ENCODE data around the gene ACSF2.

Gene ACSF2

GRCh38 chr17:50440838-50441829 is 15.1 kb downstream of the ACSF2 start:
- DNase-seq = no peak

- DNase-seq = no peak
Measured at GRCh38 chr17:50443505-50443974, 17.5 kb downstream of the ACSF2 start.

DNA sequence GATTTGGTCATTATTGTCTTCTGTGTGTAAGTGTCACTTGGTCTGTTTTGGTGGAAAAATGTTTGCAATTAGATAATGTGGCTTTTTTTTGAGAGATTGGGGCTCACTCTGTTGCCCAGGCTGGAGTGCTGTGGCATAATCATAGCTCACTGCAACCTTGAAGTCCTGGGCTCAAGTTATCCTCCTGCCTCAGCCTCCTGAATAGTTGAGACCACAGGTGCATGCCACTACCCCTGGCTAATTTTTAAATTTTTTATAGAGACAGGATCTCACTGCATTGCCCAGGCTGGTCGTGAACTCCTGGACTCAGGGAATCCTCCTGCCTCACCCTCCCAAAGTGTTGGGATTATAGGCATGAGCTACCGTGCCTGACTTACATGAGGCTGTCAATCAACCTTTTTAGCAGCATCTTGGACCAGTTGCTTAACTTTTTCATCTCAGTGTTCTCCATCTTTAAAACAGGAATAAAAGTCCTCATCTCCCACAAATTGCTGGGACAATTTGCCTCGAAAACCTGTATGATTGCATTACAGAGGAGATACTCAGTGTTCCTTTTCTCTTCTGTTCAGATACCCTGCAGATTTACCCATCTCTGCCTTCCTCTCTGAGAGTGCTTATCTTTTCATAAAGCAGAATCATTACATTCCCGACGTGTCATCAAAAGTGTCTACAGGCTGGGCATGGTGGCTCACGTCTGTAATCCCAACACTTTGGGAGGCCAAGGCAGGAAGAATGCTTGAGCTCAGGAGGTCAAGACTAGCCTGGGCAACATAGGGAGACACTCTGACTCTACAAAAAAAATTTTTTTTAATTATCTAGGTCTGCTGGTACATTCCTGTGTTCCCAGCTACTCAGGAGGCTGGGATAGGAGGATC is 19.1 kb downstream of the ACSF2 start:
- DNase-seq = no peak

DNA sequence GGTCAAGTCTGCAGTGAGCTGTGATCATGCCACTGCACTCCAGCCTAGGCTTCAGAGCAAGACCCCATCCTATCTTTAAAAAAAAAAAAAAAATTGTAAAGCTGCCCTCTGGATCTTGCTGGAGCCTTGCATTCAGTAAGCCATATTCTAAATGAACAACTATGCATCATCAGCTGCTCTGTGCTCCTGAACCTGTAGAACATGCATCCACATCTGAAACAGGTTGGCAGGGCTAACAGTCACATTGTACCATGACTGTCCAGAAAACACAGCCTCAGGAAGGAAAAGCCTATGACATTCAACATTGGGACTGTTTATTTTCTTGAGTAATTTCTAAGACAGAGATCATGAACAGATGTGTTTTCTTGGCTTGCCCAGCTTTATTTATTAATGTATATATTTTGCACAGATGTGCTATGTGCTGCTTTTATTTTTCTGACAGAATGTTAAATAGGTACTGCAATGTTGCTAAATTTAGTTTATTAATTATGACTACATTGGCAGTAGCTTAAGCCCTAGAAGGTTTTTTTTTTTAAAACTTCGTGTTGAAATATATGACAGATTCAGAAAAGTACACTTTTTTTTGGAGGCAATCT is 19.8 kb downstream of the ACSF2 start:
- no peak for DNase-seq

- DNase-seq = no peak
Measured at GRCh38 chr17:50447870-50448595, 22.0 kb downstream of the ACSF2 start.

GRCh38 chr17:50448643-50449042 is 22.6 kb downstream of the ACSF2 start:
- no peak for DNase-seq

DNA sequence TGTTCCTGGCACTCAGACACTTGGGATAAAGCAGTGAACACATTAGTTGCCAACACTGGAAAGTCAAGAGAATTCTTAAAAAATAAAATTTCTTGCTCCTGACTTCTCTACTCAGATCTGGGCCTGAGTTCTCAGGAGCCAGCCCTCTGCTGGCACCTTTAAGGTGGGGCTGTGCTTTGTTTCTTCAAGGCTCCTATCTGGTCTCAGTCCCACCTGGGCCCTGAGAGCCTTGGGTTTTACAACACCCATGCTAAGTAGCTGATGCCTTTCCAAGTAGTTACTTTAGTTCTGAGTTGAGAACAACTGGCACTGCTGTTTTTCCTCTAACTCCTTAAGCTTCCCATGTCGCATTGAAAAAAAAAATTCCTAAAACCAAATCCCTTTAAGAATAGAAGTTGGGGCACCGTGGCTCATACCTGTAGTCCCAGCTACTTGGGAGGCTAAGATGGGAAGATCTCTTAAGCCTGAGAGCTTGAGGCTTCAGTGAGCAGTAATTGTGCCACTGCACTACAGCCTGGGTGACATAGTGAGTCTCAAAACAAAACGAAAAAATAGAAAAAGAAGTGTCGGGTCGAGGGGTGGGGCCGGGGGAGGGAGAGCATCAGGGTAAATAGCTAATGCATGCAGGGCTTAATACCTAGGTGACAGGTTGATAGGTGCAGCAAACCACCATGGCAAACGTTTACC is 26.1 kb downstream of the ACSF2 start:
- DNase-seq = no peak

DNA sequence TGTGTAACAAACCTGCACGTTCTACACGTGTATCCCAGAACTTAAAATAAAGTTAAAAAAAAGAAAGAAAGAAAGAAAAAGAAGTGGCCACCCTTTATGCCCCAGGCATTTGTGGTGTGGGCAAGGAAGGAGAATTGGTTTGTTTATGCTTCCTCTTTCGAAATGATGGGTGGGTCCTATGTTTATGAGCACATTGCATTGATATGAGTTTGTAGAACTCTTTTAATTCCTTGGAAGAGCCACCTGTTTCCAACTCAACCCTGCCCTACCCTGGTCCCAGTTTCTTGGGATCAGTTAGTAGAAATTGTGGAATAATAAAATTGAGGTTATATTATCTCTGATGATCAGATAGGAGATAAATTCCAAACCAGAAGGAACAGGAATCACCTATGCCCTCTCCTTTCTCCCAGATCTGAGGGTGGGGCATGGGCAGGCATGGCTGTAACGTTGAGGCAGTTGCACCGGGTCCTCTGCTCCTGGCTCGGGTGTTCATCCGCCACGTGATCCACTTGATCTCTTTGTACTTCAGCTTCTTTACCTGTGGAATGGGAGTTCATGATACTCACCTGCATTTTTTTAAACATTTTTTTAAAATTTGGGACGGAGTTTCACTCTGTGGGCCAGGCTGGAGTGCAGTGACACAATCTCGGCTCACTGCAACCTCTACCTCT is 26.7 kb downstream of the ACSF2 start:
- DNase-seq = no peak

DNA sequence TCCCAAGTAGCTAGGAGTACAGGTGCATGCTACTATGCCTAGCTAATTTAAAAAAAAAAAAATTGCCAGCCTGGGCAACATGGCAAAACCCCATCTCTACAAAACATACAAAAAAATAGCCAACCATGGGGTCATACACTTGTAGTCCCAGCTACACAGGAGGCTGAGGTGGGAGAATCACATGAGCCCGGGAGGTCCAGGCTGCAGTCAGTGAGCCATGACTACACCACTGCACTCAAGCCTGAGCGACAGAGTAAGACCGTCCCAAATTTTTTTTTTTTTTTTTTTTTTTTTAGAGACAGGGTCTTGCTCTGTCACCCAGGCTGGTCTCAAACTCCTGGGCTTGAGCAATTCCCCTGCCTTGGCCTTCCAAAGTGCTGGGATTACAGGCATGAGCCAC is 27.9 kb downstream of the ACSF2 start:
- no peak for DNase-seq

GRCh38 chr17:50457621-50458020 is 31.6 kb downstream of the ACSF2 start:
- DNase-seq = no peak

- DNase-seq = no peak
Measured at GRCh38 chr17:50458270-50458669, 32.3 kb downstream of the ACSF2 start.

- no peak for DNase-seq
Measured at GRCh38 chr17:50458701-50459676, 33.0 kb downstream of the ACSF2 start.

DNA sequence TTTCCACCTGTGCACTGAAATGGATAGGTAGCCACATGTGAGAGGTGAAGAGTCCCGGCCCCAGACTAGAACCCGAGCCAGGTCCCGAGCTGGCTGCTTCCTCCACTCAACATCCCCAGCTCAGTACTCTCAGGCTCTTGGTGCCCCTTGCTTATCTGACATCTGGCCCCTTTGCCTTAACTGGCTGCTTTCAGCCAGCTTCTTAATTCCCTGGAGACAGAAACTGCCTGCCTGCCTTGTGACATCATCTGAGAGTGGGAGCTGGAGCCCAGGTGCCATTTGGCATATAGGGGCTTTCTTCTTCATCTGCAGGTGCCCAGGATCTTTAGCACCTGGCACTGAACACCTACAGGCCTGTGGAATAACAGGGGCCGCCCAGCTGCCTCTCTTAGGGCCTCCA is 33.7 kb downstream of the ACSF2 start:
- DNase-seq = peak; percentile 38

DNA sequence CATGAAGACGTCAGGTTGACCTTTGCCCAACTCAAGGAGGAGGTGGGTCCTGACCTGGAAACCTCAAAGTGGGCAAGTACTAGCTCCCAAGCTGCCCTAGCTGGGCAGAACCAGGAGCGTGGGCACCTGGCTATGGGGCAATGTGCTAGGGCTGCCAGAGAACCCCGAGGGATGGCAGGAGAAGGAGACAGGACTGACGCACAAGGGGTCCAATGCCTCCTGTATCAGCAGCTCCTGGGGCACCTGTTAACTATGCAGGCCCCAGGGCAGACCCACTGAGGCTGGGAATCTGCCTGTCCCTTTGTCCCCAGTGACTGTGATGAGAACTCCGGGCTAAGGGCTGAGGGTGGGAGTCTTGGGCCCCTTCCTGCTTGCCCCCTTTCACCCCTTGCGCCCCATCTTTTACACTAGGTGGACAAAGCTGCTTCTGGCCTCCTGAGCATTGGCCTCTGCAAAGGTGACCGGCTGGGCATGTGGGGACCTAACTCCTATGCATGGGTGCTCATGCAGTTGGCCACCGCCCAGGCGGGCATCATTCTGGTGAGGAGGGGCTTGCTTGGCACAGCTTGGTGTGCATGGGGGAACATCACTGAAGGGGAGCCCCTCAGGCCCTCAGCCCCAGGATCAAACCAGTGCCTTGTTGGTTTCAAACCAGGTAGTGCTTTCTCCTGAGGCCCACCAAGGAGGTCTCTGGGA is 35.0 kb downstream of the ACSF2 start:
- no peak for DNase-seq

DNA sequence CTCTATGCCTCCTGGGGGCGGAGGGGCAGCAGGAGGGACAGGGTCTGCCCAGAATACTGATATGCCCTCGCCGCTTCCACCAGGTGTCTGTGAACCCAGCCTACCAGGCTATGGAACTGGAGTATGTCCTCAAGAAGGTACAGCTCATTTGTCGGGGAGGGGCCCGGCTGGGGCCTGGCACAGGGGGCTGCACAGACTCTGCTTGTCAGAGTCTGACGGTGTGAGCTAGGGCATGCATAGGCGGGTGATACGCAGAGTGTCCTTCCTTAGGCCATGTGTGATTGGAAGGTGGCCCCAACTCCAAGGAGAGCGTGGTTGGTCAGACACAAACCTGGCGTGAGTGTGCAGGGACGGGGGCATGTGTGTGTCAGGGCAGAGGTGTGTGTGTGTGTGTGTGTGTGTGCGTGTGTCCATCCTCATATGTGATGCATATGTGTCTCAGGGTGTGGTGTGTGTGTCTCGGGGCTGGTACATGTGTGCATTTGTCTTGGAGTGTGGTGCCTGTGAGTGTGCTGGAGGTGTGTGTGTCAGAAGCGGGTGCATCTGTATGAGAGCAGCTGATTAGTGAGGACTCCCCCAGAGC is 35.6 kb downstream of the ACSF2 start:
- no peak for DNase-seq

DNA sequence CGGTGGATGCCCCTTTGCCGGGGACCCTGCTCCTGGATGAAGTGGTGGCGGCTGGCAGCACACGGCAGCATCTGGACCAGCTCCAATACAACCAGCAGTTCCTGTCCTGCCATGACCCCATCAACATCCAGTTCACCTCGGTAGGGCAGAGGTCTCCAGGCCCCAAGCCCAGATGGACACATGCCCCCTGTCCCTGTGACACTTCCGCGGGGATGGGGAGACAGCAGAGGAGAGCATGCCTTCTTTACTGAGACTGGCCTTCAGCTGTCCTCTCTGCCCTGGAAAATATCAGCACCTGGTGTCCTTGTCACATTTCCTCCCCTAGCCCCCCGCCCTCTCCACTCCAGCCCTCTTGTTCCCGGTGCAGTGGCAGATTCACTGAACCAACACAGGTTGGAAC is 36.4 kb downstream of the ACSF2 start:
- no peak for DNase-seq

DNA sequence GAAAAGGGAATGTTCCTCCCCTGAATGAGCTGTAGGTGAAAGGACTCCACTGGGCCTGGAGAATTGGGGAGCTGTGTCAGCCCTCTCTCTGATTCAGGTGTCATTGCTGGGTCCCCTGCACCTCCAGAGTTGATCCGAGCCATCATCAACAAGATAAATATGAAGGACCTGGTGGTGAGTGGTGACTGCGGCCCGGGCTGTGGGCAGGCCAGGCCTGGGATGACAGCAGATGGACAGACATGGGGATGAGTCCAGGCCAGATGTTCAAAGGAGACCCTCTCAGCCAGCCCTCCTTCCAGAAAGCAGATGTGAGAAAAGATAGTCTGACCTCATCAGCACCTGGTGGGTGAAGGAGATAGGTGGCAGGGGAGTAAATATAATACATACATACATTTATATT is 38.1 kb downstream of the ACSF2 start:
- peak; percentile 58 for DNase-seq

- peak; percentile 50 for DNase-seq
Measured at GRCh38 chr17:50464736-50465135, 38.7 kb downstream of the ACSF2 start.

DNA sequence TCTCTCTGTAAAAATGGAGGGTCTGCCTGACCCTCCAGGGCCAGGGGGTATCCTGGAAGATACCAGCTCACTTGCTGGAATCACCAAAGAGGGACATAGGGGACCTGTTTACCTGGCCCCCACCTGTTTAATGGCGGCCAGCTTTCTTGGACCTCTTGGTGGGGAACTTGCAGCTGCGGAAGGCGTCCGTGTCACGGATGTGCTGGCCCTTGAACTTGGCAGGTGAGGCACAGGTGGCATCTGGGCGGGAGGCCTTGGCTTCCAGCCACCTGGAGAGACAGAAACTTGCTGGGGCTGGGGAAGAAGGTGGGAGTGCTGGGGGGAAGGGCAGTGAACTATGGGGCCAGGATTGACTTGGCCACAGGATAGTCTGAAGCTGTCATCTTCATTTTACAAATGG is 39.2 kb downstream of the ACSF2 start:
- peak; percentile 92 for DNase-seq

Data from RPMI8226 (cell line).